Measurements from ENCODE around the gene GARIN5A.

DNA sequence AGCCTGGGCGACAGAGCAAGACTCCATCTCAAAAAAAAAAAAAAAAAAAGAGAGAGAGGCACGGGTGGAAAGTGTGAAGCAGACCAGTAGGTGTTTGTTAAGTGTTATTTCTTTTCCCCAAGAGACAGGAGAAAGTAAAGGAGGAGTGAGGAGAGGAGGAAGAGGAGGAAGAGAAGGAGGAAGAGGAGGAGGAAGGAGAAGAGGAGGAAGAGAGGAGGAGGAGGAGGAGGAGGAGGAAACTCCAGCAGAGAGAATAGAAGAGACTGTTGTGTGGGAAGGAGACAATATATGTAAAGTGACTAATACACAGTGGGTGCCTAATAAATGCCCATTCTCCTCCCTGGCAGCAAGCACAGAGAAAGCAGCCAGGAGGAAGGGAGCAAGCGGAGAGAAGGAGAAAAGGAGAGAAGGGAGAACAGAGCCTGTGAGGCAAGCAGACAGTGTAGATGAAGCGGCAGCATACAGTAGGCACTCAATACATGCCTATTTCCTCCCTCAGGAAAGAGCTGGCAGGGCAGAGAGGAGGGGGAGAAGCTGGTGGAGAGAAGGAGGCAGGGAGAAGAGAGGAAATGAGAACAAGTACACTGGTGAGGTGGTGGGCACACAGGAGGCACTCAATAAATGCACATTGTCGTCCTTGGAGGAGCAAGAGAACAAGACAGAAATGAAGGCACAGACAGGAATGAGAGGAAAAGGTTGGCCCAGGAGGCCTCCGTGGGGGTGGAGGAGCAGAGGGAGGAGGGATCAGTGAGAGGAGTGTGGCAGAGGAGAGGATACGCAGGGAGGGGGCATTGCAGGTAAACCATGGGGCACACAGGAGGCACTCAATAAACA lies 17.8 kb upstream of the GARIN5A start:
- TF ChIP-seq GATA2 (IDR thresholded peaks at IDR 0.05; ENCODE audit: low read depth, low read length), result no peak
- TF ChIP-seq GATA3 (IDR thresholded peaks at IDR 0.05; ENCODE audit: low read depth, low read length), result no peak

Data from SH-SY5Y (cell line).